ENCODE measurements around the gene TCF4. TPM values are rescaled to one million over a fixed set of nuclear protein-coding genes. Genes with fewer than 3 reads are reported as not detected.

TCF4 gene
- total RNA-seq, 1 donor from 2014 or later = 115 TPM

DNA sequence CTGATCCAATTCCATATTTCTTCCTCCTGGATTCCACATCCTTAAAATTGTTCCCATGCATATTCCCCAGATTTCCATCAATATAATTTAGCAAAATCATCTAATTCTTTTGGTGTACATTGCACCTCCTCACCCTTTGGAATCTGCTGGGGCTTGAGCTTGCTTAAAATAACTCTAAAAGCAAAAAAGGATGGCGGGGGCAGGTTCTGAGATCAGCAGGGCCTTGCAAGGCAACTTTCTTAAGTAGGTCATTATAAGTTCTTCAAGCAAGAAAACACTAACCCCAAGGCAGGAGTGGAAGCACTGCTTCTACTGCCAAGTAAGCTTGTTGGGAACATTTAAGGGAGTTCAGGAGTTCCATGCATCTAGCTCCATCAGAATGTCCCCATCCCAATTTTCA is 374.4 kb downstream of the TCF4 start:
- Histone ChIP-seq H4K20me1 (ENCODE audit: insufficient read depth, low read length) (no peaks in the 10 kb centered on the region), H3K79me2 (ENCODE audit: insufficient read depth, low read length) (no peaks in the 10 kb centered on the region), H3K27ac (ENCODE audit: low read depth, low read length) (no peak overlapping the region), H3K27me3 (ENCODE audit: insufficient read depth, low read length) (no peaks in the 10 kb centered on the region), H3K4me2 (ENCODE audit: low read length) (no peak overlapping the region), H2AFZ (ENCODE audit: low read depth, low read length) (no peak overlapping the region), H3K9me3 (ENCODE audit: insufficient read depth, low read depth, low read length) (no peaks in the 10 kb centered on the region), H3K36me3 (ENCODE audit: insufficient read depth, low read length) (no peaks in the 10 kb centered on the region), H3K4me1 (ENCODE audit: insufficient read depth, low read length) (no peaks in the 10 kb centered on the region), H3K4me3 (ENCODE audit: insufficient read depth, low read depth, low read length) (no peak overlapping the region), H3K9ac (ENCODE audit: low read length) (no peak overlapping the region)
- Mint-ChIP-seq H3K9me3 (ENCODE audit: unreplicated experiment) (peaks cover 2% of the 10 kb centered on the region), H3K27me3 (ENCODE audit: low read depth, unreplicated experiment) (peaks cover 6% of the 10 kb centered on the region), H3K4me1 (ENCODE audit: low read depth, unreplicated experiment) (no peaks in the 10 kb centered on the region), H3K4me3 (ENCODE audit: unreplicated experiment) (no peak overlapping the region), H3K27ac (ENCODE audit: unreplicated experiment) (no peak overlapping the region), H3K36me3 (ENCODE audit: low read depth, unreplicated experiment) (no peaks in the 10 kb centered on the region)
- TF ChIP-seq, protein P1, sequence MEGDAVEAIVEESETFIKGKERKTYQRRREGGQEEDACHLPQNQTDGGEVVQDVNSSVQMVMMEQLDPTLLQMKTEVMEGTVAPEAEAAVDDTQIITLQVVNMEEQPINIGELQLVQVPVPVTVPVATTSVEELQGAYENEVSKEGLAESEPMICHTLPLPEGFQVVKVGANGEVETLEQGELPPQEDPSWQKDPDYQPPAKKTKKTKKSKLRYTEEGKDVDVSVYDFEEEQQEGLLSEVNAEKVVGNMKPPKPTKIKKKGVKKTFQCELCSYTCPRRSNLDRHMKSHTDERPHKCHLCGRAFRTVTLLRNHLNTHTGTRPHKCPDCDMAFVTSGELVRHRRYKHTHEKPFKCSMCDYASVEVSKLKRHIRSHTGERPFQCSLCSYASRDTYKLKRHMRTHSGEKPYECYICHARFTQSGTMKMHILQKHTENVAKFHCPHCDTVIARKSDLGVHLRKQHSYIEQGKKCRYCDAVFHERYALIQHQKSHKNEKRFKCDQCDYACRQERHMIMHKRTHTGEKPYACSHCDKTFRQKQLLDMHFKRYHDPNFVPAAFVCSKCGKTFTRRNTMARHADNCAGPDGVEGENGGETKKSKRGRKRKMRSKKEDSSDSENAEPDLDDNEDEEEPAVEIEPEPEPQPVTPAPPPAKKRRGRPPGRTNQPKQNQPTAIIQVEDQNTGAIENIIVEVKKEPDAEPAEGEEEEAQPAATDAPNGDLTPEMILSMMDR (IDR thresholded peaks at IDR 0.05; ENCODE audit: insufficient read depth, low read depth, low read length) = no peak
- TF ChIP-seq EZH2 (IDR thresholded peaks at IDR 0.05; ENCODE audit: insufficient read depth, low read length) = no peak
- FAIRE-seq = no peak
- DNase-seq (ENCODE audit: low read depth) = no peak

DNA sequence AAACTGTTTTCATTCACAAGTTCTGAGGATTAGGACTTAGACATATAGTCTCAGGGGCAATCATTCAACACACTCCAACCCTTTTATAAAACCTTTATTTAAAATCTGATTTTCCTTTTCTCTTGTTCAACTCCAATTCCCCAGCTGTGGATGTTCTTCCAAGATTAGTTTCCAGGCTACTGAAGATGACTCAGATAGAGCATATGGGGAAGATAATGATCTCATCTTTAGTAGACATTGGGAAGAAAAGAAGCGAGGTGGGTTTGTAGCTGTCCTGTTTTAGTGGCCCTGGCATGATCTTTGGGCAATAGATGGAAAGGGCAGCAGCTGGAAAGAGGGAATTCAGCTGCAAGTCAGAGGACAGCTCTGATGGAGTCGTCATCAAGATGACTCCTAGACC is 381.1 kb downstream of the TCF4 start:
- DNase-seq (ENCODE audit: low read depth) (peak; percentile 51), FAIRE-seq (no peak)
- H3K4me2 ChIP-seq (ENCODE audit: low read length) = no peak overlapping the region
- H3K4me3 ChIP-seq (ENCODE audit: insufficient read depth, low read depth, low read length) = no peak overlapping the region
- no peaks in the 10 kb centered on the region for H3K4me1 ChIP-seq (ENCODE audit: insufficient read depth, low read length)
- peaks cover 2% of the 10 kb centered on the region for H3K9me3 Mint-ChIP-seq (ENCODE audit: unreplicated experiment)
- no peak overlapping the region for H3K27ac Mint-ChIP-seq (ENCODE audit: unreplicated experiment)
- H3K4me1 Mint-ChIP-seq (ENCODE audit: low read depth, unreplicated experiment) = peaks cover 5% of the 10 kb centered on the region
- no peak overlapping the region for H3K27ac ChIP-seq (ENCODE audit: low read depth, low read length)
- no peak overlapping the region for H3K9ac ChIP-seq (ENCODE audit: low read length)
- no peaks in the 10 kb centered on the region for H3K36me3 Mint-ChIP-seq (ENCODE audit: low read depth, unreplicated experiment)
- no peak overlapping the region for H2AFZ ChIP-seq (ENCODE audit: low read depth, low read length)
- H3K36me3 ChIP-seq (ENCODE audit: insufficient read depth, low read length) = no peaks in the 10 kb centered on the region
- no peaks in the 10 kb centered on the region for H3K27me3 Mint-ChIP-seq (ENCODE audit: low read depth, unreplicated experiment)
- H4K20me1 ChIP-seq (ENCODE audit: insufficient read depth, low read length) = no peaks in the 10 kb centered on the region
- no peaks in the 10 kb centered on the region for H3K9me3 ChIP-seq (ENCODE audit: insufficient read depth, low read depth, low read length)
- H3K4me3 Mint-ChIP-seq (ENCODE audit: unreplicated experiment) = no peak overlapping the region
- no peak for TF ChIP-seq EZH2 (IDR thresholded peaks at IDR 0.05; ENCODE audit: insufficient read depth, low read length)
- TF ChIP-seq, protein P1 (IDR thresholded peaks at IDR 0.05; ENCODE audit: insufficient read depth, low read depth, low read length) = no peak
- no peaks in the 10 kb centered on the region for H3K79me2 ChIP-seq (ENCODE audit: insufficient read depth, low read length)
- no peaks in the 10 kb centered on the region for H3K27me3 ChIP-seq (ENCODE audit: insufficient read depth, low read length)

DNA sequence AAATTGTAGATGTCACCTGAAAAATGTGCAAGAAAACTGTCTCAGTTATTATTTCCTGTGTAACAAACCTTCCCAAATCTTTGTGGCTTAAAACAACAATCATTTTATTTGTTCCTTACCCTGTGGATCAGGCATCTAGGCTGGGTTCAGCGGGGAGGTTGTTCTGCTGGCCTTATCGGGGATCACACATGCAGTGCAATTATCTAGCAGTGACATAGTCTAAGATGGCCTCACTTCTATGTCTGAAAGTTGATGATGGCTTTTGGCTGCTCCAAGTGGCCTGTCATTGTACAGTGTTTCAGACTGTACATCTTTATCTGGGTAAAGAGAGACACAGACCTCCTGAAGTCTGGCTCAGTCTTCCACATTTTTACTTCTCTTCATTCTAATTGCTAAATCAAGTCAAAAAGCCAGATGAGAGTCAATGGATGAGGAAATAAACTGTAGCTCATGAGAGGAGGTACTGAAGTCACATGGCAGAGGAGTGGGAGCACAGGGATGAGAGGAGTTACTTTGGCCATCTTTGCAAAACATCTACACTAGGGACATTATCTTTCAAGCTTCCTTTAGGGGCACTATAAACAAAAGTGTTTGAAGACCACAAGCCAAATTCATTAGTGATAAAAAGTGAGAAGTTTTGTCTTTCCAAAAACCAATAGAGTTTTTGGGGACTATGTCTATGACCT is 385.6 kb downstream of the TCF4 start:
- H3K36me3 Mint-ChIP-seq (ENCODE audit: low read depth, unreplicated experiment) = no peaks in the 10 kb centered on the region
- TF ChIP-seq, protein P1 (IDR thresholded peaks at IDR 0.05; ENCODE audit: insufficient read depth, low read depth, low read length) = no peak

More for the DNA sequence above, 385.6 kb downstream of the TCF4 start:
- DNase-seq (ENCODE audit: low read depth) = no peak
- peaks cover 2% of the 10 kb centered on the region for H3K9me3 Mint-ChIP-seq (ENCODE audit: unreplicated experiment)
- no peaks in the 10 kb centered on the region for H3K4me1 ChIP-seq (ENCODE audit: insufficient read depth, low read length)
- no peaks in the 10 kb centered on the region for H3K79me2 ChIP-seq (ENCODE audit: insufficient read depth, low read length)
- FAIRE-seq = no peak
- H2AFZ ChIP-seq (ENCODE audit: low read depth, low read length) = no peak overlapping the region
- no peak overlapping the region for H3K27ac ChIP-seq (ENCODE audit: low read depth, low read length)
- H3K4me3 ChIP-seq (ENCODE audit: insufficient read depth, low read depth, low read length) = no peak overlapping the region
- no peaks in the 10 kb centered on the region for H4K20me1 ChIP-seq (ENCODE audit: insufficient read depth, low read length)
- no peaks in the 10 kb centered on the region for H3K9me3 ChIP-seq (ENCODE audit: insufficient read depth, low read depth, low read length)
- no peaks in the 10 kb centered on the region for H3K27me3 ChIP-seq (ENCODE audit: insufficient read depth, low read length)
- H3K27ac Mint-ChIP-seq (ENCODE audit: unreplicated experiment) = no peak overlapping the region
- peaks cover 5% of the 10 kb centered on the region for H3K4me1 Mint-ChIP-seq (ENCODE audit: low read depth, unreplicated experiment)
- H3K4me3 Mint-ChIP-seq (ENCODE audit: unreplicated experiment) = no peak overlapping the region
- H3K27me3 Mint-ChIP-seq (ENCODE audit: low read depth, unreplicated experiment) = no peaks in the 10 kb centered on the region
- H3K4me2 ChIP-seq (ENCODE audit: low read length) = no peak overlapping the region
- H3K36me3 ChIP-seq (ENCODE audit: insufficient read depth, low read length) = no peaks in the 10 kb centered on the region
- H3K9ac ChIP-seq (ENCODE audit: low read length) = no peak overlapping the region
